Measurements from ENCODE around the gene CALHM3.

GRCh38 chr10:103474077-103474476, 5.0 kb downstream of the CALHM3 start:
- TF ChIP-seq POLR2AphosphoS5 (IDR thresholded peaks at IDR 0.05; ENCODE audit: insufficient read depth, low read depth, low read length) (no peak), CTCF (IDR thresholded peaks at IDR 0.05; ENCODE audit: extremely low read depth in 1 of 2, insufficient read depth in 1 of 2, low read depth in 1 of 2, low read length in 2 of 2) (no peak), EZH2 (IDR thresholded peaks at IDR 0.05; ENCODE audit: borderline replicate concordance, low read depth, low read length, severe bottlenecking) (no peak), POLR2A (IDR thresholded peaks at IDR 0.05; ENCODE audit: low read depth, low read length) (no peak), JUN (IDR thresholded peaks at IDR 0.05; ENCODE audit: borderline replicate concordance, insufficient read depth, insufficient read length, low read depth) (no peak), MYC (IDR thresholded peaks at IDR 0.05; ENCODE audit: low read depth, low read length) (no peak), FOS (IDR thresholded peaks at IDR 0.05; ENCODE audit: borderline replicate concordance, insufficient read depth, low read length) (no peak)
